Caco-2 (cell line): ENCODE measurements around the gene TAP2. TPM values are rescaled to one million over a fixed set of nuclear protein-coding genes. Genes with fewer than 3 reads are reported as not detected.
"Not testable (repeated sequence)": the region's sequence is repeated elsewhere in the genome, so short reads cannot be mapped to it uniquely, and the experiment has no call there.

ENCODE experiments used
- BruUV-seq: library from RNA; stranded (reverse); fragments of 400-500 nt; replicated peaks from 2 replicates; lab custom pipeline; 2021; lab: Mats Ljungman, UMichigan
- CTCF ChIA-PET: fragments of 300-600 bp; sonication (Branson Sonifier 250); formaldehyde crosslinking; loops from one replicate; lab custom pipeline; 2022; ENCODE audit warnings: antibody characterized with exemption; lab: Charles Lee
- POLR2A ChIA-PET: fragments of 300-600 bp; sonication (Branson Sonifier 250); formaldehyde crosslinking; loops from one replicate; lab custom pipeline; 2022; ENCODE audit warnings: antibody characterized with exemption; lab: Charles Lee
- DNase-seq, 2 experiments: peaks; one replicate each; pipeline versions ENCODE4 v3.0.0 to v3.0.0-alpha.2; 2020 to 2022
- H3K27me3 ChIP-seq: replicated peaks from 2 replicates; pipeline ENCODE4 v1.6.0; 2011; ENCODE audit warnings: low read length; ENCODE audit not compliant: control insufficient read depth, insufficient read depth
- H3K36me3 ChIP-seq: 2 replicates; pipeline ENCODE4 v1.5.1; 2011; ENCODE audit warnings: low read length; ENCODE audit not compliant: control insufficient read depth, insufficient read depth
- H3K4me1 ChIP-seq: fragments of 250-450 bp; sonication (Bioruptor Pico); 2 replicates; pipeline ENCODE4 v1.5.1; 2020; ENCODE audit warnings: mild to moderate bottlenecking
- H3K4me3 ChIP-seq: 2 replicates; pipeline ENCODE4 v1.5.1; 2011; ENCODE audit warnings: low read depth, mild to moderate bottlenecking, control low read depth, low read length
- H3K9me3 ChIP-seq: fragments of 250-450 bp; sonication (Bioruptor Pico); 2 replicates; pipeline ENCODE4 v1.5.1; 2020; ENCODE audit warnings: mild to moderate bottlenecking, moderate library complexity
- H3K27ac Mint-ChIP-seq: one replicate; pipeline ENCODE4 v1.8.0; 2022; ENCODE audit warnings: mixed read lengths; ENCODE audit not compliant: unreplicated experiment
- H3K27me3 Mint-ChIP-seq: one replicate; pipeline ENCODE4 v1.8.0; 2022; ENCODE audit warnings: mixed read lengths; ENCODE audit not compliant: insufficient read depth, unreplicated experiment
- H3K36me3 Mint-ChIP-seq: one replicate; pipeline ENCODE4 v1.8.0; 2022; ENCODE audit warnings: mild to moderate bottlenecking, mixed read lengths; ENCODE audit not compliant: insufficient read depth, unreplicated experiment
- H3K4me1 Mint-ChIP-seq: one replicate; pipeline ENCODE4 v1.8.0; 2022; ENCODE audit warnings: low read depth, mixed read lengths; ENCODE audit not compliant: unreplicated experiment
- H3K4me3 Mint-ChIP-seq: one replicate; pipeline ENCODE4 v1.8.0; 2022; ENCODE audit warnings: mild to moderate bottlenecking, moderate library complexity, mixed read lengths; ENCODE audit not compliant: unreplicated experiment
- H3K9me3 Mint-ChIP-seq: one replicate; pipeline ENCODE4 v1.8.0; 2022; ENCODE audit warnings: mixed read lengths; ENCODE audit not compliant: unreplicated experiment
- intact Hi-C: fragments of 100-400 bp; cut with micrococcal nuclease; formaldehyde crosslinking; loops from one replicate; pipeline ENCODE4 v1.10.0; 2022; ENCODE audit not compliant: unreplicated experiment
- total RNA-seq: library from RNA; stranded (reverse); gene quantifications from 2 replicates; pipeline ENCODE4 v1.2.3, GENCODE V29; 2022
- TF ChIP-seq, protein P1 (sequence below), 2 experiments: fragments of 200-600 bp in 1 of 2; IDR thresholded peaks; 1 replicate in 1 of 2; 2 replicates in 1 of 2; pipeline versions ENCODE4 v1.5.1 to v1.8.0; 2011 to 2022; ENCODE audit warnings: antibody characterized with exemption in 1 of 2, control low read depth in 1 of 2, inconsistent platforms in 1 of 2, low read depth in 1 of 2, low read length in 1 of 2, mild to moderate bottlenecking in 1 of 2, moderate library complexity in 1 of 2; ENCODE audit not compliant: insufficient read depth in 1 of 2, severe bottlenecking in 1 of 2, unreplicated experiment in 1 of 2

TAP2 gene
- total RNA-seq, 1 experiment from 2014 or later, result 10.3 TPM

- POLR2A ChIA-PET, result no interaction called here
- Mint-ChIP-seq H3K36me3 (no peaks in the 10 kb centered on the region), H3K9me3 (no peaks in the 10 kb centered on the region), H3K27ac (no peak overlapping the region), H3K27me3 (peaks cover 9% of the 10 kb centered on the region), H3K4me1 (no peaks in the 10 kb centered on the region), H3K4me3 (no peak overlapping the region)
- Histone ChIP-seq H3K4me3 (no peak overlapping the region), H3K36me3 (no peaks in the 10 kb centered on the region), H3K27me3 (no peaks in the 10 kb centered on the region), H3K4me1 (no peaks in the 10 kb centered on the region), H3K9me3 (no peaks in the 10 kb centered on the region)
- BruUV-seq, result no TSS peak
- TF ChIP-seq, protein P1, sequence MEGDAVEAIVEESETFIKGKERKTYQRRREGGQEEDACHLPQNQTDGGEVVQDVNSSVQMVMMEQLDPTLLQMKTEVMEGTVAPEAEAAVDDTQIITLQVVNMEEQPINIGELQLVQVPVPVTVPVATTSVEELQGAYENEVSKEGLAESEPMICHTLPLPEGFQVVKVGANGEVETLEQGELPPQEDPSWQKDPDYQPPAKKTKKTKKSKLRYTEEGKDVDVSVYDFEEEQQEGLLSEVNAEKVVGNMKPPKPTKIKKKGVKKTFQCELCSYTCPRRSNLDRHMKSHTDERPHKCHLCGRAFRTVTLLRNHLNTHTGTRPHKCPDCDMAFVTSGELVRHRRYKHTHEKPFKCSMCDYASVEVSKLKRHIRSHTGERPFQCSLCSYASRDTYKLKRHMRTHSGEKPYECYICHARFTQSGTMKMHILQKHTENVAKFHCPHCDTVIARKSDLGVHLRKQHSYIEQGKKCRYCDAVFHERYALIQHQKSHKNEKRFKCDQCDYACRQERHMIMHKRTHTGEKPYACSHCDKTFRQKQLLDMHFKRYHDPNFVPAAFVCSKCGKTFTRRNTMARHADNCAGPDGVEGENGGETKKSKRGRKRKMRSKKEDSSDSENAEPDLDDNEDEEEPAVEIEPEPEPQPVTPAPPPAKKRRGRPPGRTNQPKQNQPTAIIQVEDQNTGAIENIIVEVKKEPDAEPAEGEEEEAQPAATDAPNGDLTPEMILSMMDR (IDR thresholded peaks at IDR 0.05; ENCODE audit: insufficient read depth in 1 of 2, low read depth in 1 of 2, low read length in 1 of 2, severe bottlenecking in 1 of 2, unreplicated experiment in 1 of 2), result no peak
- intact Hi-C loops, result no loop called here
- no peak for DNase-seq
- CTCF ChIA-PET, result no interaction called here
These were observed 29.4 kb downstream of the TAP2 start for GRCh38 chr6:32809171-32809570.

DNA sequence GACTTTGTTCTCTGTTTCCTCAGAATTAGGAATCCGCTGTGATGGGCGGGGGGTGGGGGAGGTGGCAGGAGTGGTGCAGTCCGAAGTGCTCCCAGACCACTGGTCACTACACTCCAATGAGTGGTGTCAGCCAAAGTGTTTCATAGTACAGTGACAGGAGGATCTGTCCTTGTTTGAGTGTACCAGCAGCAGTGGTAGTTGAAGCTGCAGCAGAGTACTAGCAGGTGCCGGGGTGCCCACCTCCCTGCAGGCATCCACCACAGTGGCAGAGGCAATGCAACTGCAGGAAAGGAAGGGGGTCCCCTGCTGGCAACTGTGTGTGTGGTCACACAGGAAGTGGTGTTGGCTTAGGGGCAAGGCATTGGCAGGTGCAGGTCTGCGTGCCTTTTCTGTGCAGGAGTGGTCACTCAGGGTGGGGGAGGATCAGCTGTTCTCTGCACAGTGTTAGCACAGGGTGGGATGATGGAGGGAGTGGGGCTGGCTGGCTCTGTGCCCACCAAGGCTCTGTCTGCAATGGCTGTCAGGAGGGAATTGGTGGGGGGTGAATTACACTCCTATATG, 31.4 kb downstream of the TAP2 start:
- intact Hi-C loops, result no loop called here
- H3K9me3 ChIP-seq, result 0 out of 2 replicates have a peak, but pooled peaks cover 2% of the 10 kb centered on the region
- no peak overlapping the region for H3K4me3 Mint-ChIP-seq
- ChIA-PET POLR2A (no interaction called here), CTCF (interaction anchor here (0.6 kb wide), 1 partner anchor 61 kb away, joined by 3 read pairs; no protein-coding TSS in a partner anchor)
- DNase-seq, result no peak
- H3K27me3 Mint-ChIP-seq, result peaks cover 15% of the 10 kb centered on the region
- no peaks in the 10 kb centered on the region for H3K36me3 Mint-ChIP-seq
- TF ChIP-seq, protein P1 (IDR thresholded peaks at IDR 0.05; ENCODE audit: insufficient read depth in 1 of 2, low read depth in 1 of 2, low read length in 1 of 2, severe bottlenecking in 1 of 2, unreplicated experiment in 1 of 2), result no peak
- H3K4me3 ChIP-seq, result no peak overlapping the region
- H3K4me1 ChIP-seq, result no peaks in the 10 kb centered on the region
- H3K4me1 Mint-ChIP-seq, result no peaks in the 10 kb centered on the region
- H3K36me3 ChIP-seq, result no peaks in the 10 kb centered on the region
- H3K27me3 ChIP-seq, result no peaks in the 10 kb centered on the region
- no peaks in the 10 kb centered on the region for H3K9me3 Mint-ChIP-seq
- H3K27ac Mint-ChIP-seq, result no peak overlapping the region
- BruUV-seq, result no TSS peak

DNA sequence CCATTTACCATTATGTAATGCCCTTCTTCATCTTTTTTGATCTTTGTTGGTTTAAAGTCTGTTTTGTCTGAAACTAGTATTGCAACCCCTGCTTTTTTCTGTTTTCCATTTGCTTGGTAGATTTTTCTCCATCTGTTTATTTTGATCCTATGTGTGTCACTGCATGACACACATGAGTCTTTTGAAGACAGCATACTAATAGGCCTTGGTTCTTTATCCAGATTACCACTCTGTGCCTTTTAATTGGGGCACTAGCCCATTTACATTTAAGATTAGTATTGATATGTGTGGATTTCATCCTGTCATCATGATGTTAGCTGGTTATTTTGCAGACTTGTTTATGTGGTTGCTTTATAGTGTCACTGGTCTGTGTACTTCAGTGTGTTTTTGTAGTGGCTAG, 33.1 kb downstream of the TAP2 start:
- H3K36me3 ChIP-seq, H3K4me1 Mint-ChIP-seq, H3K4me1 ChIP-seq, H3K36me3 Mint-ChIP-seq, H3K27ac Mint-ChIP-seq, H3K4me3 ChIP-seq, BruUV-seq, H3K9me3 Mint-ChIP-seq, POLR2A ChIA-PET, DNase-seq, intact Hi-C loops, H3K9me3 ChIP-seq, CTCF ChIA-PET, H3K4me3 Mint-ChIP-seq, H3K27me3 ChIP-seq: not testable (repeated sequence)
- peaks cover 17% of the 10 kb centered on the region for H3K27me3 Mint-ChIP-seq
